HL-60/S4 treated with retinoic acid at 250 ng/mL for 4 days and 3 days (cell line): ENCODE data around the gene HSPA12B.

Experiments used
- in situ Hi-C: fragments of 300-500 bp; cut with MboI; formaldehyde crosslinking; loops from 2 replicates; pipeline ENCODE4 v1.7.0; 2022; ENCODE audit warnings: low sequenced_read_pairs

Gene HSPA12B

GRCh38 chr20:3765171-3765882 lies 32.8 kb downstream of the HSPA12B start:
- in situ Hi-C loops, result no loop called here

GRCh38 chr20:3766422-3767109 lies 34.1 kb downstream of the HSPA12B start:
- in situ Hi-C loops, result no loop called here

- in situ Hi-C loops, result no loop called here
Observed at GRCh38 chr20:3767110-3767426, 34.6 kb downstream of the HSPA12B start.

GRCh38 chr20:3767427-3768341 lies 35.2 kb downstream of the HSPA12B start, which contains the start of gene ADISSP:
ADISSP (minus strand) TSS chr20:3767753; CDS start chr20:3760100, 7,653 bp downstream.
- in situ Hi-C loops, result no loop called here

GRCh38 chr20:3768342-3769130 lies 36.1 kb downstream of the HSPA12B start:
- in situ Hi-C loops, result no loop called here

- in situ Hi-C loops, result no loop called here
Observed at GRCh38 chr20:3771552-3772058, 39.1 kb downstream of the HSPA12B start.

GRCh38 chr20:3775457-3776108 lies 43.1 kb downstream of the HSPA12B start:
- in situ Hi-C loops, result no loop called here

- in situ Hi-C loops, result no loop called here
Observed at GRCh38 chr20:3777381-3777715, 44.9 kb downstream of the HSPA12B start.

- in situ Hi-C loops, result no loop called here
Observed at GRCh38 chr20:3777716-3778629, 45.5 kb downstream of the HSPA12B start.

- in situ Hi-C loops, result no loop called here
Observed at GRCh38 chr20:3778976-3779375, 46.5 kb downstream of the HSPA12B start.

- in situ Hi-C loops, result no loop called here
Observed at GRCh38 chr20:3781153-3781910, 48.8 kb downstream of the HSPA12B start, which contains the start of gene SPEF1. SPEF1 (minus strand) TSS chr20:3781448; CDS start chr20:3781287, 161 bp downstream.

- in situ Hi-C loops, result no loop called here
Observed at GRCh38 chr20:3782597-3782996, 50.1 kb downstream of the HSPA12B start.

- in situ Hi-C loops, result no loop called here
Observed at GRCh38 chr20:3783068-3783489, 50.6 kb downstream of the HSPA12B start.

- in situ Hi-C loops, result no loop called here
Observed at GRCh38 chr20:3783511-3784195, 51.2 kb downstream of the HSPA12B start.

- in situ Hi-C loops, result no loop called here
Observed at GRCh38 chr20:3784216-3784853, 51.9 kb downstream of the HSPA12B start.

GRCh38 chr20:3784863-3785239 lies 52.4 kb downstream of the HSPA12B start:
- in situ Hi-C loops, result no loop called here
